Endothelial cell of umbilical vein (primary cell): ENCODE data around the gene OR1E2. TPM values are rescaled to one million over a fixed set of nuclear protein-coding genes. Genes with fewer than 3 reads are reported as not detected.
"Not testable (repeated sequence)": the region's sequence is repeated elsewhere in the genome, so short reads cannot be mapped to it uniquely, and the experiment has no call there.

Experiments
- BruUV-seq: library from RNA; stranded (reverse); fragments of 400-500 nt; replicated peaks from 2 replicates; lab custom pipeline; 2021; lab: Mats Ljungman, UMichigan
- CTCF ChIA-PET: fragments of 300-600, 350-600 bp; sonication (Branson Sonifier 250); formaldehyde crosslinking; loops from one replicate; lab custom pipeline; 2021; ENCODE audit warnings: antibody characterized with exemption, inconsistent platforms; lab: Charles Lee
- POLR2A ChIA-PET: fragments of 300-600, 350-600 bp; sonication (Branson Sonifier 250); formaldehyde crosslinking; loops from one replicate; lab custom pipeline; 2021; ENCODE audit warnings: antibody characterized with exemption, inconsistent platforms; lab: Charles Lee
- DNase-seq: peaks from one replicate; pipeline ENCODE4 v3.0.0-alpha.2; 2011; ENCODE audit warnings: low read depth, low spot score
- FAIRE-seq: peaks from 2 replicates; lab custom pipeline; 2011; peaks lifted over from hg19 to GRCh38; lab: Jason Lieb, UNC
- H2AFZ ChIP-seq: 2 replicates; pipeline ENCODE4 v1.6.0; 2012; ENCODE audit warnings: low read depth, low read length, control low read depth, inconsistent platforms
- H3K27ac ChIP-seq: 2 replicates; pipeline ENCODE4 v1.5.1; 2011; ENCODE audit warnings: low read depth, mild to moderate bottlenecking, control low read depth, low read length, moderate library complexity; ENCODE audit not compliant: insufficient read depth
- H3K27me3 ChIP-seq, 2 experiments: 2 replicates each; pipeline versions ENCODE4 v1.6.0 to v1.6.1; 2011; ENCODE audit warnings: low read length in 2 of 2, mixed read lengths in 1 of 2; ENCODE audit not compliant: control insufficient read depth in 2 of 2, insufficient read depth in 2 of 2
- H3K36me3 ChIP-seq, 2 experiments: 2 replicates in 1 of 2; 3 replicates in 1 of 2; pipeline ENCODE4 v1.5.1; 2011; ENCODE audit warnings: low read length in 2 of 2, mild to moderate bottlenecking in 1 of 2, moderate library complexity in 1 of 2; ENCODE audit not compliant: control insufficient read depth in 2 of 2, insufficient read depth in 2 of 2; ENCODE audit errors: extremely low read depth in 1 of 2
- H3K4me1 ChIP-seq: 3 replicates; pipeline ENCODE4 v1.5.1; 2011; ENCODE audit warnings: mild to moderate bottlenecking, low read length; ENCODE audit not compliant: control insufficient read depth, insufficient read depth; ENCODE audit errors: extremely low read depth
- H3K4me2 ChIP-seq: 2 replicates; pipeline ENCODE4 v1.6.1; 2011; ENCODE audit warnings: low read length, control low read depth, mixed read lengths; ENCODE audit not compliant: insufficient read depth
- H3K4me3 ChIP-seq, 3 experiments: fragments of 200-600 bp in 1 of 3; sonication (generic), shearing (Covaris generic) in 1 of 3; replicated peaks in 1 of 3; 2 replicates each; pipeline ENCODE4 v1.5.1; 2011 to 2016; ENCODE audit warnings: control low read depth in 3 of 3, low read length in 3 of 3, mild to moderate bottlenecking in 2 of 3, inconsistent platforms in 1 of 3, low read depth in 1 of 3, moderate library complexity in 1 of 3; ENCODE audit not compliant: insufficient read depth in 1 of 3
- H3K79me2 ChIP-seq: 2 replicates; pipeline ENCODE4 v1.6.0; 2012; ENCODE audit warnings: low read length, inconsistent platforms; ENCODE audit not compliant: control insufficient read depth, insufficient read depth
- H3K9ac ChIP-seq: replicated peaks from 2 replicates; pipeline ENCODE3; 2011; ENCODE audit warnings: low read length, control low read depth; ENCODE audit not compliant: insufficient read depth; ENCODE audit errors: extremely low read depth
- H3K9me1 ChIP-seq: replicated peaks from 3 replicates; pipeline ENCODE4 v1.6.0; 2011; ENCODE audit warnings: mild to moderate bottlenecking, low read length; ENCODE audit not compliant: control insufficient read depth, insufficient read depth; ENCODE audit errors: extremely low read depth
- H3K9me3 ChIP-seq: replicated peaks from 2 replicates; pipeline ENCODE4 v1.5.1; 2012; ENCODE audit warnings: low read length, inconsistent platforms; ENCODE audit not compliant: control insufficient read depth, insufficient read depth
- H4K20me1 ChIP-seq: replicated peaks from 2 replicates; pipeline ENCODE3; 2011; ENCODE audit warnings: mild to moderate bottlenecking, low read length; ENCODE audit not compliant: control insufficient read depth, insufficient read depth; ENCODE audit errors: extremely low read depth
- EZH2 ChIP-seq: IDR thresholded peaks from 2 replicates; pipeline ENCODE4 v1.6.1; 2012; ENCODE audit warnings: borderline replicate concordance, low read depth, mild to moderate bottlenecking, moderate library complexity, low read length, inconsistent platforms; ENCODE audit not compliant: severe bottlenecking
- FOS ChIP-seq: IDR thresholded peaks from 2 replicates; pipeline ENCODE4 v1.6.1; 2011; ENCODE audit warnings: mild to moderate bottlenecking, low read length, moderate library complexity, borderline replicate concordance; ENCODE audit not compliant: insufficient read depth
- GATA2 ChIP-seq: IDR thresholded peaks from 2 replicates; pipeline ENCODE4 v1.7.0; 2011; ENCODE audit warnings: low read depth, mild to moderate bottlenecking, moderate library complexity, mixed read lengths, low read length; ENCODE audit not compliant: insufficient read length, insufficient read depth
- JUN ChIP-seq: IDR thresholded peaks from 2 replicates; pipeline ENCODE4 v1.6.1; 2011; ENCODE audit warnings: borderline replicate concordance, low read depth; ENCODE audit not compliant: insufficient read length, insufficient read depth
- MAX ChIP-seq: IDR thresholded peaks from 2 replicates; pipeline ENCODE4 v1.6.1; 2011; ENCODE audit not compliant: insufficient read depth, insufficient read length
- MYC ChIP-seq: IDR thresholded peaks from one replicate; pipeline ENCODE4 v1.6.1; 2011; ENCODE audit warnings: mild to moderate bottlenecking, low read depth, low read length
- POLR2A ChIP-seq: IDR thresholded peaks from 2 replicates; pipeline ENCODE4 v1.6.1; 2012; ENCODE audit warnings: low read depth, mild to moderate bottlenecking, control low read depth, low read length
- POLR2AphosphoS5 ChIP-seq: IDR thresholded peaks from 2 replicates; pipeline ENCODE4 v1.6.1; 2012; ENCODE audit warnings: low read depth, mild to moderate bottlenecking, control low read depth, low read length, moderate library complexity; ENCODE audit not compliant: insufficient read depth
- dilution Hi-C: fragments of 300-500 bp; cut with MboI; formaldehyde crosslinking; loops from one replicate; pipeline ENCODE4 v1.15.0; 2019; ENCODE audit warnings: low sequenced_read_pairs; ENCODE audit not compliant: extremely low pct_ligation_motif_present
- intact Hi-C: fragments of 100-400 bp; cut with micrococcal nuclease; formaldehyde crosslinking; loops from one replicate; pipeline ENCODE4 v1.10.0; 2022
- polyA plus RNA-seq, 4 experiments: library from polyadenylated mRNA; depleted of rRNA in 3 of 4; stranded (reverse) in 3 of 4; unstranded in 1 of 4; fragments of >200 nt; gene quantifications; 2 replicates each; pipeline versions ENCODE4 v1.2.1 to v1.2.3, GENCODE V29; 2011 to 2012; ENCODE audit warnings: missing spikeins in 1 of 4
- total RNA-seq: library from RNA; stranded (reverse); gene quantifications from 2 replicates; pipeline ENCODE4 v1.2.3, GENCODE V29; 2021
- TF ChIP-seq, protein P1 (sequence below), 2 donors: IDR thresholded peaks; 1 replicate in 1 of 2; 2 replicates in 1 of 2; pipeline ENCODE4 v1.5.1; 2011; ENCODE audit warnings: low read length in 2 of 2, mild to moderate bottlenecking in 2 of 2, moderate library complexity in 2 of 2, control low read depth in 1 of 2, inconsistent platforms in 1 of 2, low read depth in 1 of 2; ENCODE audit not compliant: insufficient read depth in 1 of 2; ENCODE audit errors: extremely low read depth in 1 of 2

OR1E2 gene
- total and polyA plus RNA-seq, 2 donors (not counting 3 experiments of a cell fraction or from before 2014, with no cell fraction given) = not detected

DNA sequence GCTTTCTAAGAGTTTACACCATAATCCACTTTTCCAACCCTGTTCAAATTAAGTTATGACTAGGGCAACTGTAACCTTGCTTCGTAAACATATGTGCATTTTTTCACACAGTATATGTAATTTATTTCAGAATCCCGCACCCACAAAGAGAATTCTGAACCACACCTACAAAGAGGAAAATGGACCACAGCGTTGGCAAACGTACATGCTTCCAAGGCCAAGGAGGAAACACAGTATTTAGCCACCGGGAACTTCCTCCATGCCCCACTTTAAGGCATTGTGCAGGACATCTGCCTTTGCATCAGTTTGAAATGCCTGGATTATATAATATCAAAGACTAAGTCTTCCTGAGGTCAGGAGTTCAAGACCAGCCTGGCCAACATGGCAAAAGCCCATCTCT, 35.9 kb upstream of the OR1E2 start:
- H3K9me3 ChIP-seq = no peaks in the 10 kb centered on the region
- DNase-seq = no peak
- intact Hi-C loops = no loop called here
- no peaks in the 10 kb centered on the region for H4K20me1 ChIP-seq
- dilution Hi-C loops = no loop called here
- H3K27me3 ChIP-seq = no peaks in the 10 kb centered on the region
- no peaks in the 10 kb centered on the region for H3K9me1 ChIP-seq
- no peaks in the 10 kb centered on the region for H3K4me1 ChIP-seq
- no peaks in the 10 kb centered on the region for H3K36me3 ChIP-seq
- no peaks in the 10 kb centered on the region for H3K79me2 ChIP-seq
- H3K4me2 ChIP-seq = no peak overlapping the region
- no peak overlapping the region for H3K27ac ChIP-seq
- TF ChIP-seq EZH2 (no peak), POLR2A (no peak), FOS (no peak), POLR2AphosphoS5 (no peak), MAX (no peak), MYC (no peak), GATA2 (no peak), JUN (no peak)
- TF ChIP-seq, protein P1, sequence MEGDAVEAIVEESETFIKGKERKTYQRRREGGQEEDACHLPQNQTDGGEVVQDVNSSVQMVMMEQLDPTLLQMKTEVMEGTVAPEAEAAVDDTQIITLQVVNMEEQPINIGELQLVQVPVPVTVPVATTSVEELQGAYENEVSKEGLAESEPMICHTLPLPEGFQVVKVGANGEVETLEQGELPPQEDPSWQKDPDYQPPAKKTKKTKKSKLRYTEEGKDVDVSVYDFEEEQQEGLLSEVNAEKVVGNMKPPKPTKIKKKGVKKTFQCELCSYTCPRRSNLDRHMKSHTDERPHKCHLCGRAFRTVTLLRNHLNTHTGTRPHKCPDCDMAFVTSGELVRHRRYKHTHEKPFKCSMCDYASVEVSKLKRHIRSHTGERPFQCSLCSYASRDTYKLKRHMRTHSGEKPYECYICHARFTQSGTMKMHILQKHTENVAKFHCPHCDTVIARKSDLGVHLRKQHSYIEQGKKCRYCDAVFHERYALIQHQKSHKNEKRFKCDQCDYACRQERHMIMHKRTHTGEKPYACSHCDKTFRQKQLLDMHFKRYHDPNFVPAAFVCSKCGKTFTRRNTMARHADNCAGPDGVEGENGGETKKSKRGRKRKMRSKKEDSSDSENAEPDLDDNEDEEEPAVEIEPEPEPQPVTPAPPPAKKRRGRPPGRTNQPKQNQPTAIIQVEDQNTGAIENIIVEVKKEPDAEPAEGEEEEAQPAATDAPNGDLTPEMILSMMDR (IDR thresholded peaks at IDR 0.05; ENCODE audit: extremely low read depth in 1 of 2, insufficient read depth in 1 of 2, low read depth in 1 of 2, low read length in 2 of 2) = no peak
- CTCF ChIA-PET = no interaction called here
- FAIRE-seq = no peak
- no TSS peak for BruUV-seq
- no peak overlapping the region for H3K4me3 ChIP-seq
- POLR2A ChIA-PET = no interaction called here
- no peak overlapping the region for H3K9ac ChIP-seq
- H2AFZ ChIP-seq = no peak overlapping the region

- H3K9ac ChIP-seq, H3K27me3 ChIP-seq, FAIRE-seq, H3K4me1 ChIP-seq, POLR2A ChIA-PET, H3K36me3 ChIP-seq, H3K79me2 ChIP-seq, H2AFZ ChIP-seq, intact Hi-C loops, H3K27ac ChIP-seq, dilution Hi-C loops, H3K4me2 ChIP-seq, DNase-seq, H3K9me1 ChIP-seq, H3K9me3 ChIP-seq, H3K4me3 ChIP-seq, H4K20me1 ChIP-seq, CTCF ChIA-PET, BruUV-seq: not testable (repeated sequence)
Measured at GRCh38 chr17:3466355-3466754, 32.7 kb upstream of the OR1E2 start.
